Neural cell (in vitro differentiated cells): Measurements from ENCODE around the gene IL10.

Experiments
- CTCF ChIP-seq: fragments of 450-650 bp; IDR thresholded peaks from 2 replicates; pipeline ENCODE4 v1.5.1; 2014; ENCODE audit warnings: antibody characterized with exemption, mild to moderate bottlenecking, moderate library complexity; ENCODE audit not compliant: poor library complexity, severe bottlenecking
- EP300 ChIP-seq: fragments of 450-650 bp; conservative IDR thresholded peaks from 2 replicates; pipeline ENCODE4 v1.6.1; 2014; ENCODE audit warnings: antibody characterized with exemption, mild to moderate bottlenecking, moderate library complexity; ENCODE audit not compliant: poor library complexity, severe bottlenecking

- TF ChIP-seq CTCF (no peak), EP300 (no peak)
These were observed 31.1 kb downstream of the IL10 start for GRCh38 chr1:206741142-206741701.
